Naive B cell (primary cell): ENCODE results near the gene YTHDC1. TPM values are rescaled to one million over a fixed set of nuclear protein-coding genes. Genes with fewer than 3 reads are reported as not detected.
"Not testable (repeated sequence)": the region's sequence is repeated elsewhere in the genome, so short reads cannot be mapped to it uniquely, and the experiment has no call there.

Experiments used
- ATAC-seq, 2 donors: fragments of 150-1000 bp; cut with Tn5 transposase; 2 replicates each; pipeline ENCODE4 v1.10.0; 2021; ENCODE audit warnings: low read depth in 2 of 2, mild to moderate bottlenecking in 2 of 2, moderate library complexity in 2 of 2
- DNase-seq: peaks from one replicate; pipeline ENCODE4 v3.0.0; 2022
- H3K27ac Mint-ChIP-seq, 6 donors: one replicate each; pipeline ENCODE4 v1.8.0; 2020 to 2022; ENCODE audit warnings: mild to moderate bottlenecking in 6 of 6, mixed read lengths in 6 of 6, moderate library complexity in 5 of 6, inconsistent platforms in 2 of 6
- H3K27me3 Mint-ChIP-seq, 3 donors: one replicate each; pipeline ENCODE4 v1.8.0; 2021 to 2022; ENCODE audit warnings: mixed read lengths in 3 of 3, mild to moderate bottlenecking in 1 of 3
- H3K36me3 Mint-ChIP-seq, 2 donors: one replicate each; pipeline ENCODE4 v1.8.0; 2020 to 2022; ENCODE audit warnings: mixed read lengths in 2 of 2, inconsistent platforms in 1 of 2, mild to moderate bottlenecking in 1 of 2
- H3K4me1 Mint-ChIP-seq, 3 donors: one replicate each; pipeline ENCODE4 v1.8.0; 2020 to 2022; ENCODE audit warnings: mixed read lengths in 3 of 3, inconsistent platforms in 1 of 3, mild to moderate bottlenecking in 1 of 3, moderate library complexity in 1 of 3
- H3K4me3 Mint-ChIP-seq, 8 donors: one replicate each; pipeline ENCODE4 v1.8.0; 2020 to 2022; ENCODE audit warnings: mild to moderate bottlenecking in 8 of 8, mixed read lengths in 8 of 8, moderate library complexity in 8 of 8, inconsistent platforms in 2 of 8
- H3K9me3 Mint-ChIP-seq, 7 donors: one replicate each; pipeline ENCODE4 v1.8.0; 2020 to 2022; ENCODE audit warnings: mixed read lengths in 7 of 7, mild to moderate bottlenecking in 5 of 7, inconsistent platforms in 2 of 7, moderate library complexity in 1 of 7
- polyA plus RNA-seq, 6 donors: library from polyadenylated mRNA; unstranded; fragments of 300-500 nt; fragmentation: Illumina TruSeq; gene quantifications; one replicate each; pipeline ENCODE4 v1.2.3, GENCODE V29; 2021; ENCODE audit warnings: low read depth in 6 of 6

Gene YTHDC1
- 10 to 100 TPM; 13.8 to 49.5 (median 35.1) TPM for polyA plus RNA-seq

GRCh38 chr4:68349649-68350360, at the start of gene YTHDC1:
Gene YTHDC1 (minus strand): TSS chr4:68350090. CDS start chr4:68349753, 337 bp downstream.
- Mint-ChIP-seq H3K9me3 (no peaks in the 10 kb centered on the region), H3K4me3 (peak within 1 kb of the TSS; percentile 93 to 100 (median 98)), H3K27me3 (peaks cover 0 to 4% (median 0%) of the 10 kb centered on the region in 3 donors), H3K4me1 (peaks cover 31 to 43% (median 33%) of the 10 kb centered on the region in 3 donors), H3K36me3 (peaks cover 0 to 8% of the 10 kb centered on the region in 2 donors), H3K27ac (peak within 1 kb of the TSS; percentile 98 to 100 (median 99))
- ATAC-seq: peak; percentile 92 to 93
- DNase-seq: peak; percentile 94

- Mint-ChIP-seq H3K9me3 (peaks cover 0 to 1% (median 0%) of the 10 kb centered on the region in 7 donors), H3K4me3 (no peak overlapping the region), H3K36me3 (no peaks in the 10 kb centered on the region), H3K27ac (peak overlapping the region in 1 of 6 donors; percentile 16), H3K4me1 (no peaks in the 10 kb centered on the region), H3K27me3 (peaks cover under 1 to 17% (median 5%) of the 10 kb centered on the region in 3 donors)
- DNase-seq (no peak), ATAC-seq (no peak)
Observed at GRCh38 chr4:68399306-68399705, 49.4 kb upstream of the YTHDC1 start.

- Mint-ChIP-seq H3K36me3 (no peaks in the 10 kb centered on the region), H3K9me3 (peaks cover 0 to 1% (median 0%) of the 10 kb centered on the region in 7 donors), H3K4me1 (no peaks in the 10 kb centered on the region), H3K27me3 (peaks cover 4 to 14% (median 9%) of the 10 kb centered on the region in 3 donors), H3K4me3 (no peak overlapping the region), H3K27ac (no peak overlapping the region)
- ATAC-seq (no peak), DNase-seq (no peak)
Observed at GRCh38 chr4:68396756-68397155, 46.9 kb upstream of the YTHDC1 start.

GRCh38 chr4:68391436-68391835, 41.5 kb upstream of the YTHDC1 start:
- Mint-ChIP-seq H3K27ac (no peak overlapping the region), H3K36me3 (no peaks in the 10 kb centered on the region), H3K4me1 (no peaks in the 10 kb centered on the region), H3K27me3 (peaks cover 11 to 21% (median 20%) of the 10 kb centered on the region in 3 donors), H3K9me3 (peaks cover 0 to 2% (median 0%) of the 10 kb centered on the region in 7 donors), H3K4me3 (no peak overlapping the region)
- ATAC-seq (no peak), DNase-seq (no peak)

DNA sequence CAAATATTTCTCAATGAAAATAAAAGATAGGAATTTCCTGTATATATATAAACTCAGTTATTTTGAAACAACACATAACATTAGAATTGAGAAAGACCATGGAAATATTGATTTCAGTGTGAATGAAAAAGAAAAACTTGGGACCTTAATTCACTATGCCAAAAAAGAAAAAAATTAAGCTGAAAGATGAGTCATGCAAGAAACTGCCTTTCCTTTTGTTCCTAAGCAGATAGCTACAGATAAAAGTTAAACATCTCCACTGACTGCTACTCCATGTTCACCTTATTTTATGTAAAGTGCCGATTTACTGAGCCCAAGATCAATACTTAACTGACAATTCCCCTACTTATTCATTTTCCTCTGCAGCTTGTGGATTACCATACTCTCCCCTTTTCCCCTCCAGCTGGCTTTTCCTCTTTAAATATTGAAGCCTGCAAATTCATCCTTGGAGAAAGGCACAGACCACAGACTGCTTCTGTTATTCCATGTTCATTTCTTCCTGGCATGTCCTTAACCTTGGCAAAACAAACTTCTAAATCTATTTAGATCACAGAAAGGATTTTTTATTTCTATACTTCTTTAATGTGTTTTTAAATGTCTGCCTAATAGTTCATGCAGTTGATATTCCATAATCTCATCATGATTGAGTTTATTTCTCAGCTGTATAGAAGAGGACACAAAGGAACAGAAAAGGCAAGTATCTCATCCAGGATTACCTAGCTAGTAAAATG, 40.5 kb upstream of the YTHDC1 start:
- Mint-ChIP-seq H3K4me1 (no peaks in the 10 kb centered on the region), H3K4me3 (no peak overlapping the region), H3K27me3 (peaks cover 19 to 27% (median 20%) of the 10 kb centered on the region in 3 donors), H3K36me3 (no peaks in the 10 kb centered on the region), H3K9me3 (peaks cover 0 to 2% (median 0%) of the 10 kb centered on the region in 7 donors), H3K27ac (no peak overlapping the region)
- ATAC-seq: no peak
- DNase-seq: no peak

DNA sequence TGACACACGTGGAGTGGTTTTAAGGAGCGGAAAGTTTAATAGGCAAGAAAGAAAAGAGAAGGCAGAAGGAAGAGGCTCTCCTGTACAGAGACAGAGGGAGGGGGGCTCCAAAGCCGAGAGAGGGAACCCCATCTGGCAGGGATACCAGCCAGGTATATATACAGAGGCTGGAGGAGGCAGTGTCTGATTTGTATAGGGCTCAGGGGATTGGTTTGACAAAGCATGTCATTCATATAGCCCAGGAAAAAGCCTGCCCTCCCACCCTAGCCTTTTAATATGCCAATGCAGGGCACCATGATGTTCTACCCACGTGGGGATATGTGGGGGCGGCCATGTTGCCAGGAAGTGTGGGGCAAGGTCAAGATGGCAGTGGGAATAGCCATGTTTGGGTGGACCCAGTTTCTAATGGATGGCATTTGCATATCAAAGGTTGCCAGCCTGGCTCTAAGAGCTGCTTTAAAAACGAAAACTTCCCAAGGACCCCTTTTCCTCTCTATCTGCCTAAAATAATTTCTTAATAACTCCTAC, 39.6 kb upstream of the YTHDC1 start:
- not testable (repeated sequence) for H3K27ac Mint-ChIP-seq, H3K4me3 Mint-ChIP-seq, H3K4me1 Mint-ChIP-seq, DNase-seq, H3K36me3 Mint-ChIP-seq, ATAC-seq, H3K9me3 Mint-ChIP-seq
- peaks cover 18 to 33% (median 26%) of the 10 kb centered on the region in 3 donors for H3K27me3 Mint-ChIP-seq

DNA sequence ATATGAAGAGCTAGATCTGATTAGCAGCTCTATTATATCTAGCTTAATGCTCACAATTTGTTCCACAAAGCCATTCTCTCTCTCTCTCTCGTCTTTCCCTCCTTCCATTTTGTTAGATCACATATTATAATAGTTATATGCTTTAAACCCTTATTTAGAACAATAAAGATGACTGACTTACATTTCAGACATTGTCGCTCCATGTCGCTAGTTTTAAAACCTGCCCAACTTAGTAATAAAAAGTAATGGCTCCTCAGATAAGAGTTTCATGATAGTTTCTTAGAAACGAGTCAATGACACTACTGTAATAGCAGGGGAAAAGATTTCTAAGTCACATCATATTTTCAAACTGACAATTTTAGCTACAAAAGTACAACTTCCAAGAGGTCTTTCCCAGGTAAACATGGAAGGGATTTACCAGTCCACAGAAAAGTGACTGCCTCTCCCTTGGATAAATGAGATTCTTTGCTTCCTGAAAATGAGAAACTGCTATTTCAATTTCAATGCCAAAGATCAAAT, 38.5 kb upstream of the YTHDC1 start:
- peaks cover 0 to 7% (median 4%) of the 10 kb centered on the region in 3 donors for H3K4me1 Mint-ChIP-seq
- H3K4me3 Mint-ChIP-seq: no peak overlapping the region
- peaks cover 14 to 38% (median 30%) of the 10 kb centered on the region in 3 donors for H3K27me3 Mint-ChIP-seq

GRCh38 chr4:68385267-68385666, 35.4 kb upstream of the YTHDC1 start:
- ATAC-seq: no peak
- H3K27ac Mint-ChIP-seq: no peak overlapping the region
- peaks cover 0 to 2% (median 0%) of the 10 kb centered on the region in 7 donors for H3K9me3 Mint-ChIP-seq
- H3K4me1 Mint-ChIP-seq: peaks cover 0 to 7% (median 4%) of the 10 kb centered on the region in 3 donors
- H3K27me3 Mint-ChIP-seq: peaks cover 18 to 42% (median 25%) of the 10 kb centered on the region in 3 donors
- DNase-seq: no peak
- no peak overlapping the region for H3K4me3 Mint-ChIP-seq
- H3K36me3 Mint-ChIP-seq: no peaks in the 10 kb centered on the region

More for the DNA sequence above, 38.5 kb upstream of the YTHDC1 start:
- Mint-ChIP-seq H3K9me3 (peaks cover 0 to 2% (median 0%) of the 10 kb centered on the region in 7 donors), H3K36me3 (no peaks in the 10 kb centered on the region), H3K27ac (peak overlapping the region in 1 of 6 donors; percentile 57)
- ATAC-seq (no peak), DNase-seq (no peak)

GRCh38 chr4:68383115-68383514, 33.2 kb upstream of the YTHDC1 start:
- Mint-ChIP-seq H3K27ac (no peak overlapping the region), H3K4me3 (no peak overlapping the region), H3K36me3 (no peaks in the 10 kb centered on the region), H3K4me1 (peaks cover 0 to 7% (median 4%) of the 10 kb centered on the region in 3 donors), H3K27me3 (peaks cover 20 to 38% (median 34%) of the 10 kb centered on the region in 3 donors), H3K9me3 (no peaks in the 10 kb centered on the region)
- no peak for DNase-seq
- no peak for ATAC-seq

DNA sequence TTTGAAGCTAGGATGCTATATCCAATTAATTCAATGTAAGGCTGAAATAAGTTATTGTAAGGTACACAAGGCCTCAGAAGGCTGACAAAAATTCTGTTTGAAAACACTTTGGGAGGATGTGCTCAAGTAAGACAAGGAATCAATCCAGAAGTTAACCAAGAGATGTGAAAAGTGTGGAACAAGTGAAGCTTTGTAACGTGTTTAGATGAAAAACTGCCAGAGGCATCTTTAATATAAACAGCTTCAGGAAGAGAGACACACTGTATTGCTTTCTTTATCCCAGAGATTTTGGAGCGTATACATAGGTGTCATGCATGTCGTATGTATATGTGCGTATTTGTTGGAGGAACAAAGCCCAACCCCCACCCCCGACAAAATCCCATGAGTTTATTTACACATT, 28.3 kb upstream of the YTHDC1 start:
- H3K36me3 Mint-ChIP-seq: no peaks in the 10 kb centered on the region
- no peaks in the 10 kb centered on the region for H3K9me3 Mint-ChIP-seq
- no peak overlapping the region for H3K4me3 Mint-ChIP-seq
- ATAC-seq (no peak), DNase-seq (no peak)
- H3K27ac Mint-ChIP-seq: no peak overlapping the region
- peaks cover 9 to 20% (median 15%) of the 10 kb centered on the region in 3 donors for H3K4me1 Mint-ChIP-seq
- peaks cover 2 to 26% (median 16%) of the 10 kb centered on the region in 3 donors for H3K27me3 Mint-ChIP-seq

- H3K4me3 Mint-ChIP-seq: peak overlapping the region; percentile 23 to 93 (median 82)
- peaks cover 9 to 22% (median 15%) of the 10 kb centered on the region in 3 donors for H3K4me1 Mint-ChIP-seq
- peak overlapping the region in 1 of 6 donors; percentile 24 for H3K27ac Mint-ChIP-seq
- peaks cover 0 to 26% (median 10%) of the 10 kb centered on the region in 3 donors for H3K27me3 Mint-ChIP-seq
- ATAC-seq (peak; percentile 81 to 84), DNase-seq (peak; percentile 58)
- H3K9me3 Mint-ChIP-seq: no peaks in the 10 kb centered on the region
- no peaks in the 10 kb centered on the region for H3K36me3 Mint-ChIP-seq
Observed at GRCh38 chr4:68375667-68376559, 26.0 kb upstream of the YTHDC1 start.

DNA sequence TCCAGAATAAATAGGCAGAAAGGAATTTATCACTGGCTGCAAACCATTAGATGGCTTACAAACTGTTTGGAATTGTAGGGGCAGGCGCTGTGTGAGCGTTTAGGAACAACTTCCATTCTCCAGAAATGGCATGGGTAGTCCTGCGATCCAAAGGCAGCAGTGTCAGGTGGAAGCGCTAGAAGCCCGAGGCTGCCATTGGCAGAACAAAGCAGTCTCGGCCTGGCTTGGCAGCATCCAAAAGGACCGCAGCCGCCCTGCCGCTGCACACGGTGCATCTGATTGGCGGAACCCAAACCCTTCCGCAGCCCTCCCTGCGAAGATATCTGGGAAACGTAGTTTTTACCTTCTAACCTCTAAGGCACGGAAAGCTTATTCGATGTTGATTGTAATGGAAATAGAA, 23.6 kb upstream of the YTHDC1 start:
- DNase-seq (peak; percentile 50), ATAC-seq (peak; percentile 85 to 87)
- Mint-ChIP-seq H3K4me1 (peaks cover 9 to 23% (median 15%) of the 10 kb centered on the region in 3 donors), H3K4me3 (peak overlapping the region in 7 of 8 donors; percentile 48 to 80 (median 62)), H3K36me3 (no peaks in the 10 kb centered on the region), H3K9me3 (no peaks in the 10 kb centered on the region), H3K27me3 (peaks cover 0 to 15% (median 5%) of the 10 kb centered on the region in 3 donors), H3K27ac (peak overlapping the region in 1 of 6 donors; percentile 33)
